Astrocyte (in vitro differentiated cells and primary cell): Measurements from ENCODE around the gene DCTPP1.

ENCODE experiments used
- CTCF ChIP-seq: IDR thresholded peaks from 2 replicates; pipeline ENCODE4 v1.5.1; 2011; ENCODE audit warnings: low read depth, mild to moderate bottlenecking, inconsistent platforms, low read length, moderate library complexity; ENCODE audit not compliant: insufficient read depth
- EZH2 ChIP-seq: IDR thresholded peaks from 2 replicates; pipeline ENCODE4 v1.6.1; 2012; ENCODE audit warnings: mild to moderate bottlenecking, low read length, inconsistent platforms; ENCODE audit not compliant: insufficient read depth

DNA sequence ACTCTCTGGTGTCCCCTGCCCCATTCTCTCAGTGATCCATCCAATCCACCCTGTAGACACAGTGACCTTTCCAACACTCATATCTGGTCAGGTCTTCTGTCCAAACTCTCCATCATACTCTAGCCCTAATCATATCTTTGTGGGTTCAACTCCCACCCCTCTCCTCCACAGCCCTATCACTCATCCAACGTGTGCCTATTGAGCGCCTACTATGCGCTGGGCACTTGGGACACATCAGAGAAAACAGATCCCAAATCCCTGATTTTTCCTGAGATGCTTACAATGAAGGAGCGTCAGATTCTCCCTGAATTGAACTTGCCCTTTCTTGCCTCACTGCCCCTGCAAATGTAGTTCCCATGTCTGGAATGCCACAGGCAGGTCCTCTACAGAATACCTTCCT lies 1.8 kb downstream of the DCTPP1 start:
- TF ChIP-seq CTCF (no peak), EZH2 (no peak)
